MCF 10A (cell line): ENCODE results near the gene BRINP3. TPM values are rescaled to one million over a fixed set of nuclear protein-coding genes. Genes with fewer than 3 reads are reported as not detected.

Source experiments
- BruUV-seq: library from RNA; stranded (reverse); fragments of 400-500 nt; replicated peaks from 2 replicates; lab custom pipeline; 2021; lab: Mats Ljungman, UMichigan
- CTCF ChIA-PET: fragments of 300-600 bp; sonication (Branson Sonifier 250); formaldehyde crosslinking; extraction: SDS; loops from one replicate; lab custom pipeline; 2021; ENCODE audit warnings: antibody characterized with exemption, inconsistent platforms; lab: Yijun Ruan, JAX
- POLR2A ChIA-PET: fragments of 300-600, 350-650 bp; sonication (Branson Sonifier 250); formaldehyde crosslinking; extraction: SDS; loops from one replicate; lab custom pipeline; 2020; ENCODE audit warnings: antibody characterized with exemption, inconsistent platforms; lab: Yijun Ruan, JAX
- DNase-seq: peaks from one replicate; pipeline ENCODE4 v3.0.0-alpha.2; 2018; ENCODE audit not compliant: unreplicated experiment
- H3K27ac Mint-ChIP-seq: one replicate; pipeline ENCODE4 v1.8.0; 2022; ENCODE audit warnings: mild to moderate bottlenecking, low read depth, mixed read lengths; ENCODE audit not compliant: unreplicated experiment
- H3K27me3 Mint-ChIP-seq: one replicate; pipeline ENCODE4 v1.8.0; 2022; ENCODE audit warnings: mixed read lengths; ENCODE audit not compliant: insufficient read depth, unreplicated experiment
- H3K36me3 Mint-ChIP-seq: one replicate; pipeline ENCODE4 v1.8.0; 2022; ENCODE audit warnings: mild to moderate bottlenecking, moderate library complexity, mixed read lengths; ENCODE audit not compliant: insufficient read depth, unreplicated experiment
- H3K4me1 Mint-ChIP-seq: one replicate; pipeline ENCODE4 v1.8.0; 2022; ENCODE audit warnings: mixed read lengths; ENCODE audit not compliant: insufficient read depth, unreplicated experiment
- H3K4me3 Mint-ChIP-seq: one replicate; pipeline ENCODE4 v1.8.0; 2022; ENCODE audit warnings: mild to moderate bottlenecking, moderate library complexity, mixed read lengths; ENCODE audit not compliant: unreplicated experiment
- H3K9me3 Mint-ChIP-seq: one replicate; pipeline ENCODE4 v1.8.0; 2022; ENCODE audit warnings: mixed read lengths; ENCODE audit not compliant: unreplicated experiment
- intact Hi-C: fragments of 100-400 bp; cut with micrococcal nuclease; formaldehyde crosslinking; loops from 2 replicates; pipeline ENCODE4 v1.14.1; 2022
- total RNA-seq: library from RNA; stranded (reverse); gene quantifications from 2 replicates; pipeline ENCODE4 v1.2.3, GENCODE V29; 2022
- TF ChIP-seq, protein P1 (sequence below): fragments of 200-600 bp; IDR thresholded peaks from one replicate; pipeline ENCODE4 v1.8.0; 2022; ENCODE audit warnings: antibody characterized with exemption, mild to moderate bottlenecking; ENCODE audit not compliant: unreplicated experiment

BRINP3 gene
- total RNA-seq, 1 experiment from 2014 or later = 0.26 TPM

DNA sequence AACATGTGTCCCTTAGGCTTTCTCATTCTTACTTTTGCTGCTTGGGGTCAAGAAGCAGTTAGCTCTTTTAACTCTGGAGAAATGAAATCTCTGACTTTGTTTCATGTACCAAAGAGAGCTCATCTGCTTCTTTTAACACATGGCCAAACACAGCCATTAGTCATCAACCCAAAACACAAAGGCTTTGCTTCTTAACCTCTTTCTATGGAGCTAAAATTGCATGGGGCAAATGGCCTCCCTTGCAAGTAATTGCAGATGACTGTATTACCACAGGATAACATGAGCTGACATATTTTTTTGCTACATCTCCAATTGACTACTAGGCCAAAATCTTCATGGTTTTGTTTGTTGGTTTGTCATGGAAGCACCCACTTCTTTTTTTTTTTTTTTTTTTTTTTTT, 300.9 kb downstream of the BRINP3 start:
- no TSS peak for BruUV-seq
- Mint-ChIP-seq H3K9me3 (no peaks in the 10 kb centered on the region), H3K36me3 (no peaks in the 10 kb centered on the region), H3K4me1 (peaks cover 7% of the 10 kb centered on the region), H3K4me3 (no peak overlapping the region), H3K27ac (no peak overlapping the region), H3K27me3 (no peaks in the 10 kb centered on the region)
- DNase-seq = no peak
- TF ChIP-seq, protein P1, sequence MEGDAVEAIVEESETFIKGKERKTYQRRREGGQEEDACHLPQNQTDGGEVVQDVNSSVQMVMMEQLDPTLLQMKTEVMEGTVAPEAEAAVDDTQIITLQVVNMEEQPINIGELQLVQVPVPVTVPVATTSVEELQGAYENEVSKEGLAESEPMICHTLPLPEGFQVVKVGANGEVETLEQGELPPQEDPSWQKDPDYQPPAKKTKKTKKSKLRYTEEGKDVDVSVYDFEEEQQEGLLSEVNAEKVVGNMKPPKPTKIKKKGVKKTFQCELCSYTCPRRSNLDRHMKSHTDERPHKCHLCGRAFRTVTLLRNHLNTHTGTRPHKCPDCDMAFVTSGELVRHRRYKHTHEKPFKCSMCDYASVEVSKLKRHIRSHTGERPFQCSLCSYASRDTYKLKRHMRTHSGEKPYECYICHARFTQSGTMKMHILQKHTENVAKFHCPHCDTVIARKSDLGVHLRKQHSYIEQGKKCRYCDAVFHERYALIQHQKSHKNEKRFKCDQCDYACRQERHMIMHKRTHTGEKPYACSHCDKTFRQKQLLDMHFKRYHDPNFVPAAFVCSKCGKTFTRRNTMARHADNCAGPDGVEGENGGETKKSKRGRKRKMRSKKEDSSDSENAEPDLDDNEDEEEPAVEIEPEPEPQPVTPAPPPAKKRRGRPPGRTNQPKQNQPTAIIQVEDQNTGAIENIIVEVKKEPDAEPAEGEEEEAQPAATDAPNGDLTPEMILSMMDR = no peak
- intact Hi-C loops = no loop called here
- POLR2A ChIA-PET = no interaction called here
- CTCF ChIA-PET = no interaction called here

- BruUV-seq = no TSS peak
- intact Hi-C loops = no loop called here
- Mint-ChIP-seq H3K9me3 (no peaks in the 10 kb centered on the region), H3K4me1 (peaks cover 13% of the 10 kb centered on the region), H3K36me3 (no peaks in the 10 kb centered on the region), H3K4me3 (no peak overlapping the region), H3K27ac (no peak overlapping the region), H3K27me3 (no peaks in the 10 kb centered on the region)
- CTCF ChIA-PET = no interaction called here
- TF ChIP-seq, protein P1 = no peak
- POLR2A ChIA-PET = no interaction called here
- DNase-seq = peak; percentile 28
These were observed 302.3 kb downstream of the BRINP3 start for GRCh38 chr1:190175320-190175719.

GRCh38 chr1:190172651-190173430, 304.8 kb downstream of the BRINP3 start:
- TF ChIP-seq, protein P1 = no peak
- Mint-ChIP-seq H3K27ac (no peak overlapping the region), H3K27me3 (no peaks in the 10 kb centered on the region), H3K36me3 (no peaks in the 10 kb centered on the region), H3K4me3 (no peak overlapping the region), H3K4me1 (peaks cover 24% of the 10 kb centered on the region), H3K9me3 (no peaks in the 10 kb centered on the region)
- ChIA-PET CTCF (interaction anchor here (1.1 kb wide), 1 partner anchor 10 kb away, joined by 3 read pairs; no protein-coding TSS in a partner anchor), POLR2A (interaction anchor here (1.0 kb wide), 1 partner anchor 10 kb away, joined by 4 read pairs; no protein-coding TSS in a partner anchor)
- intact Hi-C loops = no loop called here
- DNase-seq = no peak
- BruUV-seq = no TSS peak

- CTCF ChIA-PET = interaction anchor here (0.6 kb wide), 1 partner anchor 311 kb away, joined by 3 read pairs; no protein-coding TSS in a partner anchor
- Mint-ChIP-seq H3K9me3 (no peaks in the 10 kb centered on the region), H3K4me1 (peaks cover 26% of the 10 kb centered on the region), H3K27ac (peak overlapping the region; percentile 53), H3K4me3 (no peak overlapping the region), H3K36me3 (no peaks in the 10 kb centered on the region), H3K27me3 (no peaks in the 10 kb centered on the region)
- no TSS peak for BruUV-seq
- POLR2A ChIA-PET = interaction anchor here (0.6 to 0.7 kb wide), 2 partner anchors 320 to 513 kb away, joined by 3 read pairs; no protein-coding TSS in a partner anchor
- intact Hi-C loops = no loop called here
- peak; percentile 21 for DNase-seq
- TF ChIP-seq, protein P1 = no peak
These were observed 307.3 kb downstream of the BRINP3 start for GRCh38 chr1:190170321-190170720.
